Neural progenitor cell (in vitro differentiated cells): ENCODE measurements around the gene CFAP206. TPM values are rescaled to one million over a fixed set of nuclear protein-coding genes. Genes with fewer than 3 reads are reported as not detected.

Experiments
- DNase-seq: peaks from one replicate; pipeline ENCODE4 v3.0.0-alpha.2; 2016; ENCODE audit warnings: low spot score
- H2AFZ ChIP-seq: fragments of 200-600 bp; sonication (generic); replicated peaks from 2 replicates; pipeline ENCODE4 v1.6.1; 2016; ENCODE audit warnings: antibody characterized with exemption
- H3F3A ChIP-seq: fragments of 200-600 bp; sonication (generic); 2 replicates; pipeline ENCODE4 v1.6.1; 2016; ENCODE audit warnings: antibody characterized with exemption, low read depth
- H3K27ac ChIP-seq: fragments of 200-600 bp; sonication (generic); 2 replicates; pipeline ENCODE4 v1.5.1; 2016; ENCODE audit warnings: mild to moderate bottlenecking
- H3K27me3 ChIP-seq: fragments of 200-600 bp; sonication (generic); 2 replicates; pipeline ENCODE4 v1.6.1; 2016; ENCODE audit warnings: mild to moderate bottlenecking, moderate library complexity
- H3K36me3 ChIP-seq: fragments of 200-600 bp; sonication (generic); 2 replicates; pipeline ENCODE4 v1.5.1; 2016
- H3K4me1 ChIP-seq: fragments of 200-600 bp; sonication (generic); 2 replicates; pipeline ENCODE4 v1.6.1; 2016; ENCODE audit warnings: mixed run types
- H3K4me2 ChIP-seq: fragments of 200-600 bp; sonication (generic); 2 replicates; pipeline ENCODE4 v1.6.1; 2016
- H3K4me3 ChIP-seq: fragments of 200-600 bp; sonication (generic); 2 replicates; pipeline ENCODE4 v1.5.1; 2016
- H3K79me2 ChIP-seq: fragments of 200-600 bp; sonication (generic); 2 replicates; pipeline ENCODE4 v1.6.1; 2016; ENCODE audit warnings: low read depth
- H3K9ac ChIP-seq: fragments of 200-600 bp; sonication (generic); 2 replicates; pipeline ENCODE4 v1.6.1; 2016
- H3K9me3 ChIP-seq: fragments of 200-600 bp; sonication (generic); 2 replicates; pipeline ENCODE4 v1.5.1; 2016; ENCODE audit warnings: low read depth
- H4K20me1 ChIP-seq: fragments of 200-600 bp; sonication (generic); 2 replicates; pipeline ENCODE4 v1.6.1; 2016; ENCODE audit warnings: low read depth
- H3K27ac Mint-ChIP-seq: 3 replicates; pipeline ENCODE4 v1.8.0; 2021; ENCODE audit warnings: mixed read lengths
- H3K27me3 Mint-ChIP-seq: 2 replicates; pipeline ENCODE4 v1.8.0; 2022; ENCODE audit warnings: low read depth, mild to moderate bottlenecking, inconsistent platforms, moderate library complexity, mixed read lengths; ENCODE audit not compliant: insufficient read depth
- H3K36me3 Mint-ChIP-seq: 3 replicates; pipeline ENCODE4 v1.8.0; 2021; ENCODE audit warnings: mixed read lengths
- H3K4me1 Mint-ChIP-seq: 3 replicates; pipeline ENCODE4 v1.8.0; 2021; ENCODE audit warnings: mixed read lengths
- H3K4me3 Mint-ChIP-seq: 3 replicates; pipeline ENCODE4 v1.8.0; 2021; ENCODE audit warnings: mild to moderate bottlenecking, moderate library complexity, mixed read lengths
- H3K9me3 Mint-ChIP-seq: 3 replicates; pipeline ENCODE4 v1.8.0; 2020; ENCODE audit warnings: mixed read lengths
- EZH2 ChIP-seq: fragments of 200-600 bp; sonication (generic); IDR thresholded peaks from 2 replicates; pipeline ENCODE4 v1.6.1; 2017; ENCODE audit warnings: antibody characterized with exemption, mild to moderate bottlenecking, moderate library complexity
- EZH2phosphoT487 ChIP-seq: fragments of 200-600 bp; sonication (generic); IDR thresholded peaks from 2 replicates; pipeline ENCODE4 v1.6.1; 2017; ENCODE audit warnings: antibody characterized with exemption
- total RNA-seq: library from RNA; depleted of rRNA; stranded (reverse); fragments of >200 nt; gene quantifications from 2 replicates; pipeline ENCODE4 v1.2.3, GENCODE V29; 2015; ENCODE audit warnings: low replicate concordance
- TF ChIP-seq, protein P1 (sequence below): fragments of 200-600 bp; sonication (generic); IDR thresholded peaks from 2 replicates; pipeline ENCODE4 v1.5.1; 2017; ENCODE audit warnings: antibody characterized with exemption, mild to moderate bottlenecking

The CFAP206 gene
- total RNA-seq, 1 donor from 2014 or later = 0.52 TPM

DNA sequence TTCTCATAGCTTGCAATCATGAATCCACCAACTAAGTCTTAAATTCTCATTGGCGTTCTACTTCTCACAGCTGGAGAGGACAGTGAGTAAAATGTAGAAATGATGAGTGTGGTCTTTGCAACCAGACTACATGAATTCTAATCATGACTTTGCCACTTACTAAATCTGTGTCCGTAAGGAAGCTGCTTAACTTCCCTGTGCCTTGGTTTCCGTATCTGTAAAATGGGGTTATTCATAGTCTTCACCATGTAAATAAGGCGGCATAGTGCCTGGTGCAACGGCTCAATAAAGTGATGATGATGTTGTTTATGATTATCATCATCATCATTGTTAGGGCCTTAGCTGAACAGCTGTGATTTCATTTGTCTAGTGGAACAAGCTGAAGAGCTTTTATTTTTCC, 12.6 kb downstream of the CFAP206 start:
- H3K27me3 ChIP-seq = no peaks in the 10 kb centered on the region
- H3K9me3 ChIP-seq = no peaks in the 10 kb centered on the region
- no peaks in the 10 kb centered on the region for H3K36me3 ChIP-seq
- H3K27ac Mint-ChIP-seq = no peak overlapping the region
- H3K36me3 Mint-ChIP-seq = no peaks in the 10 kb centered on the region
- no peak overlapping the region for H2AFZ ChIP-seq
- no peaks in the 10 kb centered on the region for H4K20me1 ChIP-seq
- no peak overlapping the region for H3K9ac ChIP-seq
- no peak for DNase-seq
- no peaks in the 10 kb centered on the region for H3F3A ChIP-seq
- TF ChIP-seq, protein P1, sequence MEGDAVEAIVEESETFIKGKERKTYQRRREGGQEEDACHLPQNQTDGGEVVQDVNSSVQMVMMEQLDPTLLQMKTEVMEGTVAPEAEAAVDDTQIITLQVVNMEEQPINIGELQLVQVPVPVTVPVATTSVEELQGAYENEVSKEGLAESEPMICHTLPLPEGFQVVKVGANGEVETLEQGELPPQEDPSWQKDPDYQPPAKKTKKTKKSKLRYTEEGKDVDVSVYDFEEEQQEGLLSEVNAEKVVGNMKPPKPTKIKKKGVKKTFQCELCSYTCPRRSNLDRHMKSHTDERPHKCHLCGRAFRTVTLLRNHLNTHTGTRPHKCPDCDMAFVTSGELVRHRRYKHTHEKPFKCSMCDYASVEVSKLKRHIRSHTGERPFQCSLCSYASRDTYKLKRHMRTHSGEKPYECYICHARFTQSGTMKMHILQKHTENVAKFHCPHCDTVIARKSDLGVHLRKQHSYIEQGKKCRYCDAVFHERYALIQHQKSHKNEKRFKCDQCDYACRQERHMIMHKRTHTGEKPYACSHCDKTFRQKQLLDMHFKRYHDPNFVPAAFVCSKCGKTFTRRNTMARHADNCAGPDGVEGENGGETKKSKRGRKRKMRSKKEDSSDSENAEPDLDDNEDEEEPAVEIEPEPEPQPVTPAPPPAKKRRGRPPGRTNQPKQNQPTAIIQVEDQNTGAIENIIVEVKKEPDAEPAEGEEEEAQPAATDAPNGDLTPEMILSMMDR = no peak
- TF ChIP-seq EZH2phosphoT487 (no peak), EZH2 (no peak)
- no peaks in the 10 kb centered on the region for H3K79me2 ChIP-seq
- H3K27ac ChIP-seq = no peak overlapping the region
- no peaks in the 10 kb centered on the region for H3K9me3 Mint-ChIP-seq
- no peak overlapping the region for H3K4me2 ChIP-seq
- no peak overlapping the region for H3K4me3 ChIP-seq
- H3K4me1 Mint-ChIP-seq = no peaks in the 10 kb centered on the region
- no peaks in the 10 kb centered on the region for H3K4me1 ChIP-seq
- no peak overlapping the region for H3K4me3 Mint-ChIP-seq
- no peaks in the 10 kb centered on the region for H3K27me3 Mint-ChIP-seq

DNA sequence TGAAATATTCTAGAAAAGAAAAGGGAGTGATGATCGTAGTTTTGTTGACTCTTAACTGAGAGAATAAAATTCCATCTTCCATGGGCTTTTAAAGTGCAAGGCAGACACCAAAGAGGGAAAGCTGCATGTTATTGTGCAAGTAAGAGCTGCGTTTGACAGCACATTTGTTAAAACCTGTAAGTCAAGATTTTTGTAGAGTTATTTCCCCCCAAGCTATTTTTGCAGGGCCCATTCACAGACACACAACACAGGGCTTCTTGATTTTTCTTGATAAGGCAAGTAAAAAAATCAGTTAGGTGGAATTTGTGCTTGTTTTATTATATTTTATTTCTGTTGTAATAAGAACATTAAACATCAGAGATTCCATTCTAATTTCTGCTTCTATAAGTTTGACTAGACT, 13.8 kb downstream of the CFAP206 start:
- Histone ChIP-seq H3K4me2 (no peak overlapping the region), H3K4me1 (no peaks in the 10 kb centered on the region), H3F3A (no peaks in the 10 kb centered on the region), H3K9me3 (no peaks in the 10 kb centered on the region), H3K27ac (no peak overlapping the region), H3K36me3 (no peaks in the 10 kb centered on the region), H3K79me2 (no peaks in the 10 kb centered on the region), H3K9ac (no peak overlapping the region), H3K4me3 (no peak overlapping the region), H3K27me3 (no peaks in the 10 kb centered on the region), H4K20me1 (no peaks in the 10 kb centered on the region), H2AFZ (no peak overlapping the region)
- Mint-ChIP-seq H3K36me3 (no peaks in the 10 kb centered on the region), H3K27ac (no peak overlapping the region), H3K4me3 (no peak overlapping the region), H3K27me3 (no peaks in the 10 kb centered on the region), H3K4me1 (no peaks in the 10 kb centered on the region), H3K9me3 (no peaks in the 10 kb centered on the region)
- TF ChIP-seq EZH2 = no peak
- DNase-seq = no peak

DNA sequence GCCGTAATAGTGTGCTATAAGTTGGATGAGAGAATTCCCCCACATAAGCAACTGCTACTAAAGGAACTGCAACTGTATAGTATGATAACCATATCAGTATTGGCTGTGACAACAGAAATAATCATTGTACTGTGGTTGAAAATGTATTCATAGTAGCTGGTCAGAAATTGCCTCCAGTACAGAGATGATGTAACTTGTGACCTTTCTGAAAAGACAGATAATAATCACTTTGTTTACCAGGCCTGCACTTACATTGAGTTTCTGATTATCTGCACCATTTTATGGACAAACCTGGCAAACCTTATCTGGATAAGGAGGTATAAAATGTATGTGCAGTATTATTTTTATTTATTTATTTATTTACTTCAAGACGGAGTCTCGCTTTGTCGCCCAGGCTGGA, 19.0 kb downstream of the CFAP206 start:
- Histone ChIP-seq H3K36me3 (no peaks in the 10 kb centered on the region), H3K9me3 (no peaks in the 10 kb centered on the region), H3K4me2 (no peak overlapping the region), H2AFZ (no peak overlapping the region), H3K4me3 (no peak overlapping the region), H3K79me2 (no peaks in the 10 kb centered on the region), H3K4me1 (no peaks in the 10 kb centered on the region), H3K27me3 (no peaks in the 10 kb centered on the region), H4K20me1 (no peaks in the 10 kb centered on the region), H3K9ac (no peak overlapping the region), H3K27ac (no peak overlapping the region), H3F3A (no peaks in the 10 kb centered on the region)
- H3K4me3 Mint-ChIP-seq = no peak overlapping the region
- no peak overlapping the region for H3K27ac Mint-ChIP-seq
- no peaks in the 10 kb centered on the region for H3K4me1 Mint-ChIP-seq
- TF ChIP-seq EZH2phosphoT487 = no peak
- DNase-seq = no peak
- H3K9me3 Mint-ChIP-seq = no peaks in the 10 kb centered on the region
- H3K27me3 Mint-ChIP-seq = no peaks in the 10 kb centered on the region
- no peaks in the 10 kb centered on the region for H3K36me3 Mint-ChIP-seq

DNA sequence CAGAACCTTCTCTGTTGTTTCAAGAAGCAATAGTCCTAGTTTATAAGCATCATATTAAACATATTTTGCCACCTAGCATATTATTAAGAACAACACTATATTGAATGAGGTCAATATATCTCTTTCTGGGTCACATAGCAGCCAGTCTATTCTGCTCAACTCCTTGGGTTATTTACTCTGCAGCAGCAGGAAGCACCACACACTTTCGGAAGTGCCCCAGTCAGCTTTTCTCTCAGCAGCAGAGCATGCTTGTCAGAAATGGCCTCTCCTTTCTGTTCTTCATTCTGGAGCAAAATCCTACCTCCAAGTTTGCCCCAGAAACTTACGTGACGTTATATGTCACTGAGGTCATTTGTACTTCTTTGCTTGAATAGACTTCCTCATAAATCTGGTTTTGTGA, 22.7 kb downstream of the CFAP206 start:
- Histone ChIP-seq H2AFZ (no peak overlapping the region), H3F3A (no peaks in the 10 kb centered on the region), H3K27me3 (no peaks in the 10 kb centered on the region), H3K79me2 (no peaks in the 10 kb centered on the region), H3K9ac (no peak overlapping the region), H3K4me3 (no peak overlapping the region), H3K9me3 (no peaks in the 10 kb centered on the region), H3K27ac (no peak overlapping the region), H3K4me1 (no peaks in the 10 kb centered on the region), H4K20me1 (no peaks in the 10 kb centered on the region), H3K36me3 (no peaks in the 10 kb centered on the region), H3K4me2 (no peak overlapping the region)
- Mint-ChIP-seq H3K4me1 (no peaks in the 10 kb centered on the region), H3K27ac (no peak overlapping the region), H3K36me3 (no peaks in the 10 kb centered on the region), H3K27me3 (no peaks in the 10 kb centered on the region), H3K9me3 (no peaks in the 10 kb centered on the region), H3K4me3 (no peak overlapping the region)
- TF ChIP-seq EZH2 (no peak), EZH2phosphoT487 (no peak)
- TF ChIP-seq, protein P1 = no peak
- no peak for DNase-seq
